ENCODE data around the gene CDS2.

The CDS2 gene

DNA sequence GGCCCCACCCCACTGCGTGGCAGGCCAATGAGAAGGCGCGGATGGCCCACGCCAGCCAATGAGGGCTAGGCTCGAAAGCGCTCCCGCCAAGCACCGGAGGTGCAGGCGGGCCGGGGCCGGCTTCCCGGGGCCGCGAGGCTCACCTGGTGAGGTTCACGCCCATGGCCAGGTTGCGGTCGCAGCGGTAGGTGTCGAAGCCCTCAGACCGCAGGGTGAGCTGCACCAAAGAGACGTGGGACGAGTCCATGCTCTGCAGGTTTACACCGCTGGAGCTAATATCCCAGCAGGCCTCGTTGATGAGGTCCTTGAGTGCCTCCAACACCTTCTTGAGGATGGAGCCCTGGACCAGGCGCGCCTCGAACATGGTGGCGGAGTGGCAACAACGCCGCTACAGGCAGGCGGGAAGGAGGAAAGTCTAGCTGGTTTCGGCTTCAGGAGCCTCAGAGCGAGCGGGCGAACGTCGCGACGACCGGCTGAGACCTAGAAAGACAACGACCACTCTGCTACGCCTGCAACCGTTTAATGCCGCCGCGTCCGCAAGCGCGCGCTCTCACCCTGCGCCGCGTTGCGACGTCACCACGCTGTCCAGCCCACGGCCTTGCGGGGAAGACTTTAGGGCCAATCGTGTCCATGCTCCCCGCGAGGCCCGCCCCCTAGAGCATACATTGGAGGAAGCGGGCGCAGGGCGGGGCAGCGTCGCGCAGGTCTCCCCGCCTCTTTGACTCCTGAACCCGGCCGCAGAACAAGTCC is 7.2 kb upstream of the CDS2 start, which contains the start of gene PCNA:
Gene PCNA (minus strand): TSS at position 524 of the 750 bp plus-strand sequence. CDS start 160 bp downstream, at position 364.
- DNase-seq: peak; percentile 98

DNA sequence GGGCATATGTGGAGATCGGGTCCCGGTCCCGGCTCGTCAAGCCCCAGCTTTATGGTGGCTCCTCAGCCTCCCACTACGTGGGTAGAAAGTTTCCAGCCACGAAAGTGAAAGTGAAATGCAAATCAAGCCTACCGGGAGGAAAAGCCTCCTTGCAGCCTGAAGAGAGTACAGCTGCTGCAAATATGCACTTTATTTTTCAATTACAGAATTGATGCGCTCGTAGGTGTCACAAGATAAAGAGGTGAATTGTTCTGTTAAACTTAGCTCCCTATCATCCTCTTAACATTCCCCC is 6.7 kb upstream of the CDS2 start:
- DNase-seq: no peak

- DNase-seq: no peak
Observed at GRCh38 chr20:5122873-5123260, 3.9 kb upstream of the CDS2 start.

DNA sequence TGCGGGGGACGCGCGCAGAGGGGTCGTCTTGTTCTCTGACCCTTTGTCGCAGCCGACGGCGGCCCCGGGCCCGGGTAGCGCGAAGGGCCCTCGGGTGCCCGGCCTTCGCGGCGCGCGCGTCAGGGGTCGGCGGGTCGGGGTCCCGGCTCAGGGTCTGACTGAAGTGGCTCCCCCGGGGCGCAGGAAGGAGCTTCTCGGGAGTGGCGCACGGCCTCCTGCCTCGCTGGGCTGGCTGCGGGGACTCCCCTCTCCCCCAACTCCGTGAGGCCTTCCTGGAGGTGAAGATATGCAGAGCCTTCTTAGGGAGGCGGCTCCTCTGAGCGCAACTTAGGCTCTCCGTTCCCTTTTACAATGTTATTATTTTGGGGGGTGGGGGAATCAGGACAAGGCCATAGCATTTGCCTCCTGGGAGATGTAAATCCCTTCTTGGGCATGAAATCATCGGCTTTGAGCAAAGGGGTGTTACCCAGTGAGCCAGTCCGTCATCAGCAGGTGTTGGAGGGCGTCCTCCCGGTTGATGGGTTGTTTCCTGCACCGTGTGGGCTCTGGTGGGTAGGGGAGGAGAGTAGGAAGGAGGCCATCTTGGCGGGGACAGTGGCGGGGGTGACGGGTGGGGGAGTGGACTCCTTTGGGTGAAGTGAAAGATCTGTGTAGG is 523 bp downstream of the CDS2 start:
- peak; percentile 77 for DNase-seq

- no peak for DNase-seq
Observed at GRCh38 chr20:5127859-5128424, 1.1 kb downstream of the CDS2 start.

DNA sequence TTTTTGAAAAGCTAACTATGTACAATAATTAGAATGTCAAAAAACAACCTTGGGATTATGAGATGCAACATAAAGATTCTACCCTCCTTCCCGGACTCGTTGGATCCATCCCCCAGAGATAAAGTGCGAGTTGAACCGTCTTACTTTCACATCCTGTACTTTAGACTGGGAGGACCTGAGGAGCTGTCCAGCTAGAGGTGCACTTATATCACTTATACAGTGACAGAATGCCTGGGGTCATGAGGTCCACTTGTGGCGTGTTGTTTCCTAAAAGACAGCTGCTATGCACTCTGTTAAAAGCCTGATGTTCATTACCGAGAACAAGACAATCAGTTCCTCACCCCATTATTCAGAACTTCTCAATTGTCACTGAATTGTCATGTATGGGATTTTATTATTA is 2.1 kb downstream of the CDS2 start:
- DNase-seq: no peak

- no peak for DNase-seq
Observed at GRCh38 chr20:5131502-5131901, 4.7 kb downstream of the CDS2 start.

- DNase-seq: no peak
Observed at GRCh38 chr20:5133998-5134397, 7.2 kb downstream of the CDS2 start.

GRCh38 chr20:5135363-5136012 is 8.7 kb downstream of the CDS2 start:
- DNase-seq: no peak

DNA sequence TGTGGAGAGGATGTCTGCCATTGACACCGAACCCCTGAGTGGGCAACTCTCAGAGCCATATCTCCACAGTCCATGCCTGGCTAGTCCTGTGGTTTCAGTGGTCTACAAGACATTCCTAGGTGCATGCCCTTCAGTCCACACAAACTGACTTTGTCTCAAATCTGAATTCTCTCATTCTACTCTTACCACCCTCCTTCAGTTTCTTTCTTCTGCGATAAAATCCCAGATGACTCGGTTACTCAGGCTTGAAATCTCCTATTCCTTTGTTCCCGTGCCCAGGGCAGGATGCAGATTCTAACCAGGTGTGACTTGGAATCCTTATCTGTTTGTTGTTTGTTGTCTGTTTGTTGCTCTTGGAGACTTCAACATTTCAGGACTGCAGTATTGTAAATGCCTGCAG is 9.3 kb downstream of the CDS2 start:
- DNase-seq: no peak

DNA sequence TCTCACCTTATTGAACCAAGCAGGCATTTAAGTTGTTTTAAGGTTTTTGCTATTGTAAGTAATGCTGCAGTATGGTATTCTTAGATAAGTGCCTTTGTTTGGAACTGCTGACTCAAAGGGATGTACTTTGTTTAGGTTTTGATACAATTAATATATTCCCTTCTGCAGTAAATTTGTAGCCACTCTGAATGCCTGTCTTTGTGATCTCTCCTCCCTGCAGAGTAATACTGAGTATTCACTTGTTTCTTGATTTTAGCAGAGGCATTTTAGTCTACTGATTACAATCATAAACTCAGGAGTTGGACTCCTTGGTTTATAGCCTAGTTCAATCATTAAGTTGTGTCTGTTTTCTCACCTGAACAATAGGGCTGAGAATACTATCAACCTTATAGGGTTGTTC is 13.4 kb downstream of the CDS2 start:
- no peak for DNase-seq

DNA sequence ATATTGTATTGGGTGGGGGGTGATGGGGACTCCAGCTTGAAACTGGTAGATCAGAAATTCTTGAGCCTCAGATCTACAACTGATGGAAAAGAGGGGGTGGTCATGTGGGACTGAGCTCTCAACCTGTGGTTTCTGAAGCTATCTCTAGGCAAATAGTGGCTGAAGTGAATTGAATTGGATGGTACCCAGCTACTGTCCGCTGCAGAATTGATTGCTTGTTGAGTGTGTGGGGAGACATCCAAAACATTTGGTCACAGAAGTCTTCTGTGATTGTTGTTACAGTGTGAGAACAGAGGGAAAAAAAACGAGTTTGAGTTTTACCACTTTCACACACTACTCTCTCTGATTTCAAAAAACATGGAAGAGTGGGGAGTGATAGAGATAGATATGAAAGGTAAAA is 14.8 kb downstream of the CDS2 start:
- no peak for DNase-seq

DNA sequence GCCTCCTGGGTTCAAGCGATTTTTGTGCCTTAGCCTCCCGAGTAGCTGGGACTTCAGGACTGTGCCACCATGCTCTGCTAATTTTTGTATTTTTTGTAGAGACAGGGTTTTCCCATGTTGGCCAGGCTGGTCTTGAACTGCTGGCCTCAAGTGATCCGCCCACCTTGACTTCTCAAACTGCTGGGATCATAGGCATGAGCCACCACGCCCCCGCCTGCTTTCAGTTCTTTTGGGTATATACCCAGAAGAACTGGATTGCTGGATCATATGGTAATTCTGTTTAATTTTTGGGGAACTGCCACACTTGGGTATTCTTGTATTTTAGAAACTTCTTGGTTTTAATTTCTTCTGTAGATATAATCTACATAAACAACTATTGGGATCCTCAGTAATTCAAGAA is 17.0 kb downstream of the CDS2 start:
- DNase-seq: no peak

DNA sequence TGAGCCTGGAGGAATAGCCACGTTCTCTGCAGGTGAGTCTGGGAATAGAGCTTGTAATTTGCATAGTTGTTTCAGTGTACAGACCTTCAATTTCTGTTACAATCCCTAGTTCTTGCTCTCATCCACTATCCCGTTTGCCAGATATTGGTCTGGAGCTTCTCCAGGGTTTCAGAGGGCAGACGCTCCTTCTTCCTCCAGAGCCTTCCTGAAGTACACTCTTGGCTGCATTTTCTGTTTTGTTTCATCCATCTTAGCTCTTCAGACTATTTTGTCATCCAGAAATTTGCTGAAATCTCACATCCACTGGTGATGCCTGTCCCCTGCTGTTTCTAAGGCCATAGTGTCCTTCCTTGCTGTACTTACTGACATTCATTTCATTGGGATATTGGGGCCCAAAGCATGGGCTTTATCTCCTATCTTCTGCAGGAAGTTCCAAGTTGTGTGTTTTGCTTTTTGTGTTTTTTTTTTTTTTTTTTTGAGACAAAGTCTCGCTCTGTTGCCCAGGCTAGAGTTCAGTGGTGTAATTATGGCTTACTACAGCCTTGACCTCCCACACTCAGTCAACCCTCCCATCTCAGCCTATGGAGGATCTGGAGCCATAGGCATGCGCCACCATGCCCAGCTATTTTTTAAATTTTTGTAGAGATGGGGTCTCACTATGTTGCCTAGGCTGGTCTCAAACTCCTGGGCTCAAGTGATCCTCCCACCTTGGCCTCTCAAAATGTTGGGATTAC is 18.7 kb downstream of the CDS2 start:
- no peak for DNase-seq

DNA sequence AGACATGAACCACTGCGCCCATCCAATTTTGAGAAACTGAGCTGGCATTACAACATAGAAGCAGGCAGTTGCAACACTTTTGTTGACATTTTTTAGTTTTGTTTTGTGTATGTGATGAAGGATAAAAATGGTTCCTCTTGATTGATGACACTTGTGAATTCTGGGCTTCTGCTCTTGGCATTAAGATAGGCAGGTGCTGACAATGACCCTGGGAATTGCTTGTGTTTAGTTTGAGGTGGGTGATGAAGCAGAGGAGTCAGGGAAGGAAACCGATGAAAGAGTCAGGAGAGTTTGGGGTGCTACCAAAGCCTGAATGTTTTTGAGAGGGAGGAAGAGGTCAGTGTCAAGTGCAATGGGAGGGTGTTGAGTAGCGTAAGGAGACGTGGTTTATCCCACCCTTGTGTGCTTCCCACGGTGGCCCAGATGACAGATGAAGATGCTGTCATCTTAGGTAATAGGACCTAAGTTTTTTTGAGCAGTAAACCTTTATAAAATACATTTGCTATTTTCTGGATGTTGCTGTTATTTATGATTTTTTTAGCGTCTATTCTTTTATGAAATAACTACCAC is 19.4 kb downstream of the CDS2 start:
- DNase-seq: no peak

GRCh38 chr20:5146871-5147592 is 20.2 kb downstream of the CDS2 start:
- DNase-seq: no peak

- no peak for DNase-seq
Observed at GRCh38 chr20:5148581-5148980, 21.8 kb downstream of the CDS2 start.

GRCh38 chr20:5149892-5150225 is 23.1 kb downstream of the CDS2 start:
- DNase-seq: no peak

DNA sequence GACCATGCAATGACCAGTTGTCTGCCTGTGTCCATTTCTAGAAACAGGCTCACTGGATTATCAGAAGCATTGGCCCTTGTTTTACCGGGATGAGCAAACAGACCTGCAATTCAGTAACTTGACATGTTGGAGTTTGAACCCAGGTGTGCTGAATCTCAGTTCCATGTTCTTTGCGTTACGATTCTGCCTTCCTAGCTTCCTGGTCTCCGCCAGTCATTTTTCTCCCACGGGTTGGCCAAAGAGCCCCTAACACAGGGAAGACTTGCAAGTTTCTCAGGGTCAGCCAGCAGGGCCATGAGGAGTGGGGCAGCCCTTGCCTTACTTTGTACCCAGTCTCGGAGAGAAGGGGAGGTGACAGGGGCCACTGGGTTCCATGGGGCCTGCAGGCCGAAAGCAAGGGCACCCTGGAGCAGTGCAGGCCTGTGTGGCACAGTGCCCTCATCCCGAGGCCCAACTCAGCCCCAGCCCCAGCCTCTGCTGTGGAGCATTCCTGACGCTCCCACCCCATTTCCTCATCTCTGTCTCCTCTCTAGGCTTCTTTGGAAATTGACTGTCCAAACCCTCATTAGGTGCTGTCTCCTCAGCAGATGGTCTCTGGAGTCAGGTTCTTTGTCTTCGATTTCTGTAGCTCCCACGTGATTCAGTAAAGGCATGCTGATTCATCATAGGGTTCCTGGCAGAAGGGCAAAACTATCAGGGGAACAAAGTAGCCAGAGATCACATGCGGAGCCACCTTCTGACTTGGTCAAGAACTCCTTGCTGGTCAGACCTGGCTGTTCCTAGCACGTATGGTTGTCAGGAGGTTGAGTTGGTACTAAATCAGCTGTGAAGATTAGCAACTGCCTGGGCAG is 23.6 kb downstream of the CDS2 start:
- DNase-seq: no peak

- DNase-seq: no peak
Observed at GRCh38 chr20:5153152-5153467, 26.3 kb downstream of the CDS2 start.
